ENCODE measurements around the gene COA5.

Gene COA5

GRCh38 chr2:98583276-98583675 lies 25.0 kb downstream of the COA5 start:
- Histone ChIP-seq H3K4me1 (ENCODE audit: control insufficient read depth in 1 of 2, insufficient read depth in 1 of 2, low read depth in 1 of 2, low read length in 1 of 2) (no peaks in the 10 kb centered on the region), H3K9me3 (no peaks in the 10 kb centered on the region), H3K27ac (no peak overlapping the region), H3K4me3 (ENCODE audit: low read depth in 1 of 2, low read length in 1 of 2) (no peak overlapping the region), H3K27me3 (no peaks in the 10 kb centered on the region), H3K36me3 (peaks cover 95% of the 10 kb centered on the region)
- TF ChIP-seq CTCF (IDR thresholded peaks at IDR 0.05) = no peak

- Histone ChIP-seq H3K4me1 (ENCODE audit: control insufficient read depth in 1 of 2, insufficient read depth in 1 of 2, low read depth in 1 of 2, low read length in 1 of 2) (no peaks in the 10 kb centered on the region), H3K27ac (no peak overlapping the region), H3K27me3 (no peaks in the 10 kb centered on the region), H3K9me3 (no peaks in the 10 kb centered on the region), H3K36me3 (peaks cover 96% of the 10 kb centered on the region), H3K4me3 (ENCODE audit: low read depth in 1 of 2, low read length in 1 of 2) (no peak overlapping the region)
- TF ChIP-seq CTCF (IDR thresholded peaks at IDR 0.05) = no peak
These were observed 25.8 kb downstream of the COA5 start for GRCh38 chr2:98582523-98582922.

- Histone ChIP-seq H3K9me3 (no peaks in the 10 kb centered on the region), H3K4me1 (ENCODE audit: control insufficient read depth in 1 of 2, insufficient read depth in 1 of 2, low read depth in 1 of 2, low read length in 1 of 2) (no peaks in the 10 kb centered on the region), H3K27ac (no peak overlapping the region), H3K4me3 (ENCODE audit: low read depth in 1 of 2, low read length in 1 of 2) (no peak overlapping the region), H3K36me3 (peaks cover 98% of the 10 kb centered on the region), H3K27me3 (no peaks in the 10 kb centered on the region)
- TF ChIP-seq CTCF (IDR thresholded peaks at IDR 0.05) = no peak
These were observed 27.5 kb downstream of the COA5 start for GRCh38 chr2:98580656-98581284.

GRCh38 chr2:98579926-98580325 lies 28.4 kb downstream of the COA5 start:
- no peak overlapping the region for H3K4me3 ChIP-seq (ENCODE audit: low read depth in 1 of 2, low read length in 1 of 2)
- no peaks in the 10 kb centered on the region for H3K4me1 ChIP-seq (ENCODE audit: control insufficient read depth in 1 of 2, insufficient read depth in 1 of 2, low read depth in 1 of 2, low read length in 1 of 2)
- H3K27ac ChIP-seq = no peak overlapping the region
- no peaks in the 10 kb centered on the region for H3K9me3 ChIP-seq
- no peaks in the 10 kb centered on the region for H3K27me3 ChIP-seq
- TF ChIP-seq CTCF (IDR thresholded peaks at IDR 0.05) = no peak
- peaks cover 98% of the 10 kb centered on the region for H3K36me3 ChIP-seq

GRCh38 chr2:98578231-98578630 lies 30.1 kb downstream of the COA5 start:
- no peak for TF ChIP-seq CTCF (IDR thresholded peaks at IDR 0.05)
- Histone ChIP-seq H3K27ac (no peak overlapping the region), H3K4me1 (ENCODE audit: control insufficient read depth in 1 of 2, insufficient read depth in 1 of 2, low read depth in 1 of 2, low read length in 1 of 2) (no peaks in the 10 kb centered on the region), H3K4me3 (ENCODE audit: low read depth in 1 of 2, low read length in 1 of 2) (no peak overlapping the region), H3K36me3 (peaks cover 98% of the 10 kb centered on the region), H3K27me3 (no peaks in the 10 kb centered on the region), H3K9me3 (no peaks in the 10 kb centered on the region)

Measured in neutrophil (primary cell).